CD4-positive, alpha-beta T cell (primary cell): ENCODE measurements around the gene KAT2B. TPM values are rescaled to one million over a fixed set of nuclear protein-coding genes. Genes with fewer than 3 reads are reported as not detected.

Source experiments
- ATAC-seq: fragments of 200-7000 bp; cut with Tn5 transposase; one replicate; pipeline ENCODE4 v1.10.0; 2022; ENCODE audit warnings: mild to moderate bottlenecking; ENCODE audit not compliant: poor library complexity
- CTCF ChIA-PET: fragments of 350-600 bp; sonication (Branson Sonifier 250); formaldehyde crosslinking; loops from one replicate; lab custom pipeline; 2021; ENCODE audit warnings: antibody characterized with exemption, inconsistent platforms; lab: Charles Lee
- POLR2A ChIA-PET: fragments of 350-600 bp; sonication (Branson Sonifier 250); formaldehyde crosslinking; loops from one replicate; lab custom pipeline; 2021; ENCODE audit warnings: antibody characterized with exemption, inconsistent platforms; lab: Charles Lee
- DNase-seq, 14 experiments: peaks; one replicate each; pipeline ENCODE4 v3.0.0-alpha.2; 2013 to 2020; ENCODE audit warnings: mixed read lengths in 2 of 14
- H3K27ac ChIP-seq, 2 donors: one replicate each; pipeline versions ENCODE4 v1.5.1 to v1.7.0; 2013; ENCODE audit warnings: low read length in 2 of 2, low read depth in 1 of 2, mild to moderate bottlenecking in 1 of 2
- H3K27me3 ChIP-seq, 2 experiments: 1 replicate in 1 of 2; 2 replicates in 1 of 2; pipeline versions ENCODE4 v1.6.1 to v1.7.0; 2013; ENCODE audit warnings: low read length in 2 of 2, control low read depth in 1 of 2, mild to moderate bottlenecking in 1 of 2, moderate library complexity in 1 of 2; ENCODE audit not compliant: insufficient read depth in 2 of 2, control insufficient read depth in 1 of 2
- H3K36me3 ChIP-seq: one replicate; pipeline ENCODE4 v1.6.1; 2013; ENCODE audit warnings: low read length, control low read depth; ENCODE audit not compliant: insufficient read depth
- H3K4me1 ChIP-seq: one replicate; pipeline ENCODE4 v1.6.1; 2013; ENCODE audit warnings: low read length, control low read depth; ENCODE audit not compliant: insufficient read depth
- H3K4me3 ChIP-seq: one replicate; pipeline ENCODE4 v1.5.1; 2013; ENCODE audit warnings: mild to moderate bottlenecking, low read length, moderate library complexity
- H3K9me3 ChIP-seq, 2 experiments: 1 replicate in 1 of 2; 2 replicates in 1 of 2; pipeline versions ENCODE4 v1.6.1 to v1.7.0; 2013; ENCODE audit warnings: low read length in 2 of 2, mild to moderate bottlenecking in 2 of 2, control low read depth in 1 of 2, moderate library complexity in 1 of 2; ENCODE audit not compliant: control insufficient read depth in 1 of 2, insufficient read depth in 1 of 2
- H3K27ac Mint-ChIP-seq: one replicate; pipeline ENCODE4 v1.8.0; 2020; ENCODE audit warnings: mixed read lengths
- H3K27me3 Mint-ChIP-seq: one replicate; pipeline ENCODE4 v1.8.0; 2021; ENCODE audit warnings: mixed read lengths
- H3K36me3 Mint-ChIP-seq: one replicate; pipeline ENCODE4 v1.8.0; 2021; ENCODE audit warnings: low read depth, mixed read lengths
- H3K4me1 Mint-ChIP-seq: one replicate; pipeline ENCODE4 v1.8.0; 2021; ENCODE audit warnings: low read depth, mixed read lengths
- H3K4me3 Mint-ChIP-seq: one replicate; pipeline ENCODE4 v1.8.0; 2020; ENCODE audit warnings: mild to moderate bottlenecking, mixed read lengths
- H3K9me3 Mint-ChIP-seq: one replicate; pipeline ENCODE4 v1.8.0; 2020; ENCODE audit warnings: mixed read lengths
- CTCF ChIP-seq: fragments of 200-600 bp; IDR thresholded peaks from one replicate; pipeline ENCODE4 v1.8.0; 2022; ENCODE audit warnings: antibody characterized with exemption, mild to moderate bottlenecking
- intact Hi-C, 2 experiments: fragments of 100-400 bp; cut with DNase I in 1 of 2; cut with micrococcal nuclease in 1 of 2; formaldehyde crosslinking; loops; one replicate each; pipeline versions ENCODE4 v1.15.1 to v1.9.0; 2023 to 2025; cut with DNase I, micrococcal nuclease
- total RNA-seq, 174 experiments: library from RNA in 2 of 174; stranded (reverse) in 2 of 174; gene quantifications; one replicate each; pipeline ENCODE4 v1.2.3 and lab custom pipeline; 2021 to 2026

KAT2B gene
- total RNA-seq, 2 experiments from 2014 or later: 50.9 to 54.4 TPM

GRCh38 chr3:20075197-20075596, 35.0 kb downstream of the KAT2B start:
- no peaks in the 10 kb centered on the region for H3K4me1 ChIP-seq
- no peak overlapping the region for H3K27ac ChIP-seq
- Mint-ChIP-seq H3K4me1 (peaks cover 5% of the 10 kb centered on the region), H3K36me3 (peaks cover 78% of the 10 kb centered on the region), H3K9me3 (no peaks in the 10 kb centered on the region), H3K27ac (no peak overlapping the region), H3K4me3 (no peak overlapping the region), H3K27me3 (no peaks in the 10 kb centered on the region)
- no peak overlapping the region for H3K4me3 ChIP-seq
- ChIA-PET CTCF (interaction anchor here (1.2 to 1.6 kb wide), 3 partner anchors 11 to 33 kb away, joined by 3 read pairs; no protein-coding TSS in a partner anchor), POLR2A (no interaction called here)
- no peak for ATAC-seq
- H3K27me3 ChIP-seq: no peaks in the 10 kb centered on the region
- no peak for TF ChIP-seq CTCF
- no peaks in the 10 kb centered on the region for H3K9me3 ChIP-seq
- DNase-seq: no peak
- intact Hi-C loops: loop anchor here in 1 of 2 experiments (5.0 kb wide), 1 partner anchor 33 kb away; the partner anchor contains the start of gene KAT2B
- peaks cover 50% of the 10 kb centered on the region for H3K36me3 ChIP-seq

GRCh38 chr3:20076296-20076997, 36.2 kb downstream of the KAT2B start:
- no peak overlapping the region for H3K4me3 ChIP-seq
- Mint-ChIP-seq H3K4me1 (peaks cover 17% of the 10 kb centered on the region), H3K27me3 (no peaks in the 10 kb centered on the region), H3K9me3 (no peaks in the 10 kb centered on the region), H3K4me3 (no peak overlapping the region), H3K36me3 (peaks cover 85% of the 10 kb centered on the region), H3K27ac (peak overlapping the region; percentile 13)
- intact Hi-C loops: loop anchor here in 1 of 2 experiments (5.0 kb wide), 1 partner anchor 34 kb away; the partner anchor contains the start of gene KAT2B
- no peaks in the 10 kb centered on the region for H3K27me3 ChIP-seq
- H3K4me1 ChIP-seq: peaks cover 5% of the 10 kb centered on the region
- ChIA-PET CTCF (interaction anchor here (0.6 to 0.7 kb wide), 2 partner anchors 55 to 135 kb away, joined by 3 read pairs; no protein-coding TSS in a partner anchor), POLR2A (no interaction called here)
- DNase-seq: no peak
- H3K27ac ChIP-seq: no peak overlapping the region
- no peak for ATAC-seq
- H3K36me3 ChIP-seq: peaks cover 51% of the 10 kb centered on the region
- H3K9me3 ChIP-seq: no peaks in the 10 kb centered on the region
- TF ChIP-seq CTCF: no peak

- CTCF ChIA-PET: interaction anchor here (0.6 kb wide), 1 partner anchor 136 kb away, joined by 3 read pairs; no protein-coding TSS in a partner anchor
- H3K36me3 ChIP-seq: peaks cover 45% of the 10 kb centered on the region
- H3K27me3 ChIP-seq: no peaks in the 10 kb centered on the region
- H3K4me1 ChIP-seq: peaks cover 5% of the 10 kb centered on the region
- H3K9me3 ChIP-seq: no peaks in the 10 kb centered on the region
- Mint-ChIP-seq H3K4me3 (no peak overlapping the region), H3K36me3 (peaks cover 79% of the 10 kb centered on the region), H3K4me1 (peaks cover 18% of the 10 kb centered on the region), H3K27me3 (no peaks in the 10 kb centered on the region), H3K9me3 (no peaks in the 10 kb centered on the region), H3K27ac (no peak overlapping the region)
- intact Hi-C loops: loop anchor here in 1 of 2 experiments (5.0 kb wide), 1 partner anchor 35 kb away; the partner anchor contains the start of gene KAT2B
- H3K4me3 ChIP-seq: no peak overlapping the region
- TF ChIP-seq CTCF: no peak
- POLR2A ChIA-PET: no interaction called here
- no peak overlapping the region for H3K27ac ChIP-seq
- no peak for ATAC-seq
- no peak for DNase-seq
Measured at GRCh38 chr3:20077068-20077467, 36.8 kb downstream of the KAT2B start.
